IPS DF 6.9 (cell line): ENCODE results near the gene TECR.
"Not testable (repeated sequence)": the region's sequence is repeated elsewhere in the genome, so short reads cannot be mapped to it uniquely, and the experiment has no call there.

ENCODE experiments used
- DNase-seq: peaks from one replicate; pipeline ENCODE4 v3.0.0-alpha.2; 2013; ENCODE audit warnings: low read depth, low spot score
- H3K27ac ChIP-seq: one replicate; pipeline ENCODE4 v1.5.1; 2013; ENCODE audit warnings: low read length, control low read depth
- H3K27me3 ChIP-seq: 2 replicates; pipeline ENCODE4 v1.6.1; 2013; ENCODE audit warnings: mild to moderate bottlenecking, low read length; ENCODE audit not compliant: control insufficient read depth, insufficient read depth
- H3K36me3 ChIP-seq: 2 replicates; pipeline ENCODE4 v1.6.1; 2013; ENCODE audit warnings: low read length; ENCODE audit not compliant: control insufficient read depth, insufficient read depth
- H3K4me1 ChIP-seq: 2 replicates; pipeline ENCODE4 v1.6.1; 2013; ENCODE audit warnings: low read length; ENCODE audit not compliant: control insufficient read depth, insufficient read depth
- H3K4me3 ChIP-seq: 2 replicates; pipeline ENCODE4 v1.5.1; 2013; ENCODE audit warnings: mild to moderate bottlenecking, low read length
- H3K9me3 ChIP-seq: 2 replicates; pipeline ENCODE4 v1.6.1; 2013; ENCODE audit warnings: low read length, inconsistent platforms; ENCODE audit not compliant: control insufficient read depth, insufficient read depth
- WGBS: extraction: QIAGEN DNeasy Blood & Tissue Kit; methylation state at CpG from one replicate; pipeline ENCODE4 v1.1.7; 2013; ENCODE audit warnings: mixed read lengths, missing lambda C conversion rate; ENCODE audit not compliant: insufficient read length, insufficient coverage; 5-methylcytosine and 5-hydroxymethylcytosine counted together

Gene TECR

DNA sequence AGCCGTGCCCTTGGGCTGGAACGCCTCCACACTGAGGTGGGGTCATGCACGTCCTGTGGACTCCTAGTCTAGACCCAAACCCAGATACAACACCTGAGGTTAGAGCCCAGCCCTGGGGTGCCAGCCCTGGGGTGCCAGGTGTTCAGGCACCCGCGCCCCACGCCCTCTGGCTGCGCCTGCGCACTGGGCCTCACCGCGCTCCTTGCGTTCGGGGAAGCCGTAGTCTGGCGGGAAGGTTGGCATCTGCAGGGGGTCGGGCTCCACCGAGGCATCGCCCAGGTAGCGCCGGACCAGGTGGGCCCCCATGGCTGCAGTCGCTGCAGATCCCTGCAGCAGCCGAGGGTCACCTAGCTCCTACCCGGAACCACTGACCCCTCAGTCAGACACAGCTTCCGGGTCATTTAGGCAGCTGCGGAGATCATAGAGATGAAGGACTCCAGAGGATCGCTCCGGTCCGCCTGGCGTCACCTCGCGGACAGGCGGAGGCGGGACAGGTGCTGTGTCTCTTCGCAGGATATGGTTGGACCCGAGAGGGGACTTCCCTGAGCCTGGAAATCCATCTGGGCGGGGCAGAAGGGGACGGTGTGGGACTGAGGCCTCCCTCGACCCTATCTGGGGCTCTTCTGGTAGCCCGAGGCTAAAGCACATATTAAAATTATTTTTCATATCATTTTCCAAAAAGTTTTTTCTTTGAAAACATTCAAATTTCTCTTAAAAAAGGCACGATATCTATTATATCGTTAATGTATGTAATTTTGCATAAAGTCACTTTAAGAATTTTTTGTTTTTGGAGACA is 42.5 kb downstream of the TECR start, which contains the start of gene NDUFB7:
Gene NDUFB7 (minus strand): TSS at position 372 of the 796 bp plus-strand sequence. CDS start 66 bp downstream, at position 306.
- Histone ChIP-seq H3K4me1 (peaks cover 2% of the 10 kb centered on the region; the same call in 1 of the 2 replicates), H3K4me3 (peak within 1 kb of the TSS; percentile 75), H3K27ac (no peak within 1 kb of the TSS), H3K27me3 (no peaks in the 10 kb centered on the region), H3K9me3 (no peaks in the 10 kb centered on the region), H3K36me3 (no peaks in the 10 kb centered on the region)
- WGBS = 100% methylated on average over 1 of the region's 40 CpGs
- DNase-seq = peak; percentile 94

DNA sequence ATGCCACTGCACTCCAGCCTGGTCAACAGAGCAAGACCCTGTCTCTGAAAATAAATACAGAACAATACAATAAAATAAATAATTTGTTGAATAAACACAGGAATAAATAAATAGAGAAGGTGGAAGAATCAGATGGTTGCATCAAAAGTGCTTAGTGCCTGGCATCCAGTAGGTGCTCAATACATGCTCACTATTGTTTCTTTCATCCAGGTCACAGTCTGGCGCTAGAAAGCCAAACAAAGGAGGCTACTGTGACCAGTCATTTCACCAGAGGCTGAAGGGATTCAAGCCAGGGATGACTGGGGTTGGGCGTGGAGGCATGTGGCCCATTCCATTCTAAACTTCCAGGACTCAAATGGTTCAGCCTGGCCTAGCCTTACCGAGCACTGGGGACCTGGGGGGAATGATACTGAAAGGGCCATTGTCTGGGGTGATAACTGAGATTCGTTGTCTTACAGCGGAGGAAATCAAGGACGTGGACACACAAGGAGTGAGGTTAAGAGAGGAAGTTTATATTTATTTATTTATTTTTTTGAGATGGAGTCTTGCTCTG is 46.1 kb downstream of the TECR start:
- 100% methylated on average over 2 of the region's 6 CpGs for WGBS
- H3K27ac ChIP-seq = no peak overlapping the region
- H3K4me3 ChIP-seq = no peak overlapping the region
- DNase-seq = no peak
- peaks cover 2% of the 10 kb centered on the region; the same call in 1 of the 2 replicates for H3K4me1 ChIP-seq
- H3K36me3 ChIP-seq = no peaks in the 10 kb centered on the region
- no peaks in the 10 kb centered on the region for H3K9me3 ChIP-seq
- H3K27me3 ChIP-seq = no peaks in the 10 kb centered on the region

DNA sequence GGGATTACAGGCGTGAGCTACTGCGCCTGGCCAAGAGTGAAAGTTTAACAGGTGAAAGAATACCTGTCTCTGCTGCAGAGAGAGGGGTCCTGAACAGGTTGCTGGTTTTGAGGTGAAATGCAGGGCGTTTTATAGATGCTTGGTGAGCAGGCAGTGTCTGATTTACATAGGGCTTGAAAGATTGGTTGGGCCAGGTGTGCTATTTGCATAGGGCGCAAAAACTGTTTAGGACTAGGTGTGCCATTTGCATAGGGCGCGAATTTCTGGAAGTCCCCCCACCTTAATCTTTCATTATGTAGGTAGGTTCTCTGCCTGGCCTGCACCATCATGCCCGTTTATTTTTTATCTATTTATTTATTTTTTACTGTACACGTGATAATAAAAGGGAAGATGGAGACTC is 47.0 kb downstream of the TECR start:
- Histone ChIP-seq H3K4me1 (peaks cover 2% of the 10 kb centered on the region; the same call in 1 of the 2 replicates), H3K4me3 (no peak overlapping the region), H3K27ac (no peak overlapping the region), H3K9me3 (no peaks in the 10 kb centered on the region), H3K27me3 (no peaks in the 10 kb centered on the region), H3K36me3 (no peaks in the 10 kb centered on the region)
- no CpG with 5 or more reads among the region's 8 CpGs for WGBS
- no peak for DNase-seq

DNA sequence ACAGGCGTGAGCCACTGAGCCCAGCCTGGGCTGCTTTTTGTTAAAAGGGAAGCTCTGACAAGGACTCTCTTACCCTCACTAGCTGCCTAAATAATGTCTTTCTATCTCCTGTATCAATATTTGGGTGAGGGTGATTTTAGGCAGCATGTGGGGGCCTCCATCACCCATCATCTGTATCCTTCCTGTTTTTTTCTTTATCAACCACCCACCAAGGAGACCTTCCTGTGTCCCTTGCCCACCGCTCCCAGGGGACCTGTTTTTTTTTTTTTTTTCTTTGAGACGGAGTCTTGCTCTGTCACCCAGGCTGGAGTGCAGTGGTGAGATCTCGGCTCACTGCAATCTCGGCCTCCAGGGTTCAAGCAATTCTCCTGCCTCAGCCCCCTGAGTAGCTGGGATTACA is 47.9 kb downstream of the TECR start:
- H3K36me3 ChIP-seq = no peaks in the 10 kb centered on the region
- WGBS = no CpG with 5 or more reads among the region's 5 CpGs
- H3K4me3 ChIP-seq = no peak overlapping the region
- no peaks in the 10 kb centered on the region for H3K27me3 ChIP-seq
- no peak for DNase-seq
- H3K9me3 ChIP-seq = no peaks in the 10 kb centered on the region
- H3K27ac ChIP-seq = no peak overlapping the region
- peaks cover 2% of the 10 kb centered on the region; the same call in 1 of the 2 replicates for H3K4me1 ChIP-seq

DNA sequence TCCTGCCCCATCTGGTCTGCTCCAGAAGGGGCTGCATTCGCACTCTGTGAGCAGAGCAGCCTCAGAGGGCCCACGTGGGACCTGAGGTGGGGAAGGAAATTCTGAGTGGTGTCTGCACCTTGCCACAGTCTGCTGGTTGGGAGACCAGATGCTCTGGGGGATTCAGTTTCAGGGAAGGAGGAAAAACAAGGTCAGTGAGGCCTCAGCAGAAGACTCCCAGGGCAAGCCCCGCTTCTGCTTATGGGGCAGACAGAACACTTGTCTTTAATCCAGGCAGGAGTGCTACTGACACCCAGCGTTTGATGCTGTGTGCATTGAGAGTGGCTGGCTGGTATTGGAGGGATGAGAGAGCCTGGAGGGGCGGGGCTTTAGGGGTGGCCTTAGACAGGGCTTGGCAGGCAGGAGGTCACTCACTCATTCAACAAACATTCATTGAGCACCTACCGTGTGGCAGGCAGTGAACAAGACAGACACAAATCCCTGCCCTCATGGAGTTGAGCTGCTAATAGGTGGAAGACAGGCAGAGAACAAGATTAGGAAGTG is 48.6 kb downstream of the TECR start:
- Histone ChIP-seq H3K27me3 (no peaks in the 10 kb centered on the region), H3K4me3 (no peak overlapping the region), H3K27ac (no peak overlapping the region), H3K9me3 (no peaks in the 10 kb centered on the region), H3K36me3 (no peaks in the 10 kb centered on the region), H3K4me1 (peaks cover 2% of the 10 kb centered on the region; the same call in 1 of the 2 replicates)
- no CpG with 5 or more reads among the region's 6 CpGs for WGBS
- no peak for DNase-seq

DNA sequence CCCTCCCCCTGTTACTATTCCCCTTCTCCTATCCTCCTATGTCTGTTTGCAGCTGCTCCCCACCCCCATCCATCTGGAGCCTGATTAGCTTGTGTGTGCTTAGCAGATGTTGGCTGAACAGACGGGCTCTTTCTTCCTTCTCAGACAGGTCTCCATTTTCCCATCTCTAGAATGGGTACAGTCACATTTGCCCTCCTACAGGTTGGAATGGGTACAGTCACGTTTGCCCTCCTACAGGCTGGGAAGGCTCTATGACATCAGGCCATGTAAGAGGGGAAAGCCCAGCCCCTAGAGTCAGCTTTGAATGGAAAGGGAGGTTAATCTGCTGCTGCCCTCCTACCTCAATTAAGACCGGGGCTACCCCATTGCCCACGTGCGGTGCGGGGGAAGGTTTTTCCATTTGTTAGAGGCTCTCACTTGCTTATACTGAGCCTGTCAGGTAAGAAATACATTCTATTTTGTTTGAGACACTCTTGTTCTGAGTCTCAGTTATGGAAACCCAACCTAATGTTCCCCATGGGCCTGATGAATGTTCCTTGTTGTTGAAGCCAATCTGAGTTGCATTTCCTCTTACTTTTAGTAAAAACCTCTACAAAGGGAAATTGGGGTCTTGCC is 51.3 kb downstream of the TECR start:
- H3K27me3 ChIP-seq = no peaks in the 10 kb centered on the region
- H3K9me3 ChIP-seq = no peaks in the 10 kb centered on the region
- H3K4me3 ChIP-seq = no peak overlapping the region
- no peaks in the 10 kb centered on the region for H3K36me3 ChIP-seq
- H3K27ac ChIP-seq = no peak overlapping the region
- no peak for DNase-seq
- WGBS = no CpG with 5 or more reads among the region's 6 CpGs
- no peaks in the 10 kb centered on the region for H3K4me1 ChIP-seq

DNA sequence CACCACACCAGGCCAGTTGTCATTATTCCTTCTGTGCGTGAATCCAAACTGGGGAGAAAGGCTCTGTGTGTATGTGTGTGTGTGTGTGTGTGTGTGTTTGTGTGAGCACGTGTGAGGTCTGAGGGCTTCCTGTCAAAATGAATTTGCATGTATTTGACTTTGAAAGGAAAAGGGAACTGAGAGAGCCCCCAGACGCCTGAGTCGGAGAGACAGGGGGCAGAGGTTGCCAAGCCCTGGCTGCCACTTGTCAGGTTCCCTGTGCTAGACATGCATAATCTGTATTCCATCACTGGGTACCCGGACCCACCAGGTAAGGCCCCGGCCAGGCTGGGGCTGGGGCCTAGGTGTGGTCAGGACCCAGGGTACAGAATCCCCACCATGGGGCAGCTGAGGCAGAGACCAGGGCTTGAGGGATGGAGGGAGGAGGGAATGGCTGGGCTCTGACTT is 53.5 kb downstream of the TECR start, which contains the start of gene CLEC17A:
Gene CLEC17A (plus strand): TSS at position 191 of the 447 bp plus-strand sequence. CDS start 77 bp downstream, at position 268.
- no peak within 1 kb of the TSS for H3K4me3 ChIP-seq
- H3K4me1 ChIP-seq = no peaks in the 10 kb centered on the region
- no CpG with 5 or more reads among the region's 6 CpGs for WGBS
- no peak for DNase-seq
- no peaks in the 10 kb centered on the region for H3K36me3 ChIP-seq
- no peaks in the 10 kb centered on the region for H3K9me3 ChIP-seq
- no peak within 1 kb of the TSS for H3K27ac ChIP-seq
- no peaks in the 10 kb centered on the region for H3K27me3 ChIP-seq

DNA sequence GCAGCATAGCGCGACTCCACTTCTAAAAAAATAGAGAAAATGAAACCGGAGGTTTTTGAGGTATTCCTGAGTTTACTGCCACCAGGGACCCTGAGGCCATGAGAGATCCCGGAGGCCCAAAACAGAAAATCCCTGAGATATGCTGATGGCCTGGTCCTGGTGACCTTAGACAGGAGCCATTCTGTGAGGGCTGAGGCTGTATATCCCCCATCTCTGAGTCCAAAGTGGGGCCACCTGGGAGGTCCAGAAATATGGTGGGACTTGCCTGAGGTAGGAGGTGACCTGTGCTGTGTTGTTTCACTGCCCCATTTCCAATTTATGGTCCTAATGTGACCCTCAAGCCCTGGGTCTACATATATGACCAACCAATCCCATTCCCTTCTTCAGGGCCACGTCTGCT is 55.0 kb downstream of the TECR start:
- not testable (repeated sequence) for H3K9me3 ChIP-seq, H3K27me3 ChIP-seq, DNase-seq, H3K4me1 ChIP-seq, H3K36me3 ChIP-seq, H3K27ac ChIP-seq, H3K4me3 ChIP-seq
- WGBS = no CpG with 5 or more reads among the region's 5 CpGs

DNA sequence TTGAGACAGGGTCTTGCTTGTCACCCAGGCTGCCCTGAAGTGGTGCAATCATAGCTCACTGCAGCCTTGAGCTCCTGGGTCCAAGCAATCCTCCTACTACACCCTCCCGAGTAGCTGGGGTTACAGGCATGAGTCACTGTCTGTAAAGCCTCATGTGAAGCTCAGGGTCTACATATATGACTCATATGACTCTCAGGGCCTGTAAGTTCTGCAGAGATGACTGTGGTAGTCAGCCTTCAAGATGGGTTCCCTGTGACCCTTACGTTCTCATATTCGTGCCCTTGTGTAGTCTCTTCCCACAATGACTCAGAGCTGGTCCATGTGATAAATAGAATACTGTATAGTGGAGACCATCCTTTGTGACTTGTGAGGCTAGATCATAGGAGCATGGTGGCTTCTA is 55.8 kb downstream of the TECR start:
- H3K4me3 ChIP-seq, DNase-seq, H3K4me1 ChIP-seq, H3K27ac ChIP-seq, H3K36me3 ChIP-seq, H3K9me3 ChIP-seq, H3K27me3 ChIP-seq: not testable (repeated sequence)
- no CpG with 5 or more reads among the region's 3 CpGs for WGBS

DNA sequence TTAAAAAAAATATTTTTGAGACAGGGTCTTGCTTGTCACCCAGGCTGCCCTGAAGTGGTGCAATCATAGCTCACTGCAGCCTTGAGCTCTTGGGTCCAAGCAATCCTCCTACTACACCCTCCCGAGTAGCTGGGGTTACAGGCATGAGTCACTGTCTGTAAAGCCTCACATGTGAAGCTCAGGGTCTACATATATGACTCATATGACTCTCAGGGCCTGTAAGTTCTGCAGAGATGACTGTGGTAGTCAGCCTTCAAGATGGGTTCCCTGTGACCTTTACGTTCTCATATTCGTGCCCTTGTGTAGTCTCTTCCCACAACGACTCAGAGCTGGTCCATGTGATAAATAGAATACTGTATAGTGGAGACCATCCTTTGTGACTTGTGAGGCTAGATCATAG is 60.0 kb downstream of the TECR start:
- not testable (repeated sequence) for H3K27me3 ChIP-seq, H3K36me3 ChIP-seq, H3K9me3 ChIP-seq, H3K4me1 ChIP-seq, H3K4me3 ChIP-seq, H3K27ac ChIP-seq, DNase-seq
- WGBS = no CpG with 5 or more reads among the region's 4 CpGs
